Measurements from ENCODE around the gene SPAG16.

Gene SPAG16

GRCh38 chr2:213429516-213429915, 145.3 kb downstream of the SPAG16 start:
- no peak for TF ChIP-seq CTCF (IDR thresholded peaks at IDR 0.05; ENCODE audit: low read depth, low read length)

GRCh38 chr2:213443921-213444320, 159.7 kb downstream of the SPAG16 start:
- no peak for DNase-seq (ENCODE audit: extremely low read depth, low read depth)
- TF ChIP-seq CTCF (IDR thresholded peaks at IDR 0.05; ENCODE audit: low read depth, low read length), result no peak

More at GRCh38 chr2:213429516-213429915, 145.3 kb downstream of the SPAG16 start:
- DNase-seq (ENCODE audit: extremely low read depth, low read depth), result no peak

- TF ChIP-seq CTCF (IDR thresholded peaks at IDR 0.05; ENCODE audit: low read depth, low read length), result no peak
- DNase-seq (ENCODE audit: extremely low read depth, low read depth), result no peak
Measured at GRCh38 chr2:213451542-213452239, 167.4 kb downstream of the SPAG16 start.

- no peak for TF ChIP-seq CTCF (IDR thresholded peaks at IDR 0.05; ENCODE audit: low read depth, low read length)
- no peak for DNase-seq (ENCODE audit: extremely low read depth, low read depth)
Measured at GRCh38 chr2:213455316-213456008, 171.2 kb downstream of the SPAG16 start.

- no peak for DNase-seq (ENCODE audit: extremely low read depth, low read depth)
Measured at GRCh38 chr2:213475433-213475832, 191.2 kb downstream of the SPAG16 start.

GRCh38 chr2:213476641-213477040, 192.4 kb downstream of the SPAG16 start:
- DNase-seq (ENCODE audit: extremely low read depth, low read depth), result no peak
- no peak for TF ChIP-seq CTCF (IDR thresholded peaks at IDR 0.05; ENCODE audit: low read depth, low read length)

More at GRCh38 chr2:213475433-213475832, 191.2 kb downstream of the SPAG16 start:
- TF ChIP-seq CTCF (IDR thresholded peaks at IDR 0.05; ENCODE audit: low read depth, low read length), result no peak

- no peak for DNase-seq (ENCODE audit: extremely low read depth, low read depth)
Measured at GRCh38 chr2:213490087-213490486, 205.8 kb downstream of the SPAG16 start.

More at GRCh38 chr2:213490087-213490486, 205.8 kb downstream of the SPAG16 start:
- no peak for TF ChIP-seq CTCF (IDR thresholded peaks at IDR 0.05; ENCODE audit: low read depth, low read length)

All from AG09319 (cell line).